Kidney (tissue), 14 donors: ENCODE data around the gene FHDC1. TPM values are rescaled to one million over a fixed set of nuclear protein-coding genes. Genes with fewer than 3 reads are reported as not detected.

Experiments
- DNase-seq, 5 donors: peaks; one replicate each; pipeline ENCODE4 v3.0.0-alpha.2; 2013 to 2020
- FAIRE-seq: peaks from 2 replicates; lab custom pipeline; 2012; peaks lifted over from hg19 to GRCh38; lab: Jason Lieb, UNC
- H3K27ac ChIP-seq, 2 donors: one replicate each; pipeline ENCODE4 v1.7.0; 2013; ENCODE audit warnings: low read depth in 2 of 2, low read length in 2 of 2, inconsistent platforms in 1 of 2
- H3K27me3 ChIP-seq: one replicate; pipeline ENCODE4 v1.7.1; 2013; ENCODE audit warnings: low read length, inconsistent platforms; ENCODE audit not compliant: control insufficient read depth, insufficient read depth
- H3K36me3 ChIP-seq, 3 donors: one replicate each; pipeline versions ENCODE4 v1.7.0 to v1.7.1; 2013; ENCODE audit warnings: low read length in 3 of 3, control low read depth in 1 of 3, inconsistent platforms in 1 of 3; ENCODE audit not compliant: insufficient read depth in 3 of 3, control insufficient read depth in 2 of 3
- H3K4me1 ChIP-seq, 3 donors: one replicate each; pipeline versions ENCODE4 v1.7.0 to v1.7.1; 2013; ENCODE audit warnings: low read length in 3 of 3, inconsistent platforms in 1 of 3, low read depth in 1 of 3; ENCODE audit not compliant: control insufficient read depth in 2 of 3, insufficient read depth in 2 of 3
- H3K4me3 ChIP-seq, 3 donors: one replicate each; pipeline versions ENCODE4 v1.7.0 to v1.8.1; 2013; ENCODE audit warnings: low read length in 3 of 3, control low read depth in 1 of 3, inconsistent platforms in 1 of 3
- H3K9ac ChIP-seq, 3 donors: one replicate each; pipeline versions ENCODE4 v1.7.0 to v1.7.1; 2013; ENCODE audit warnings: low read length in 3 of 3, control low read depth in 1 of 3, inconsistent platforms in 1 of 3
- H3K9me3 ChIP-seq, 3 donors: one replicate each; pipeline versions ENCODE4 v1.7.0 to v1.7.1; 2013; ENCODE audit warnings: low read length in 3 of 3, control low read depth in 1 of 3, inconsistent platforms in 1 of 3; ENCODE audit not compliant: control insufficient read depth in 2 of 3, insufficient read depth in 1 of 3
- intact Hi-C: fragments of 100-400 bp; cut with DNase I; formaldehyde crosslinking; loops from one replicate; pipeline ENCODE4 v1.11.1; 2022
- polyA plus RNA-seq: library from polyadenylated mRNA; stranded (reverse); fragments of 350-450 nt; fragmentation: Illumina TruSeq; extraction: RNeasy Lipid Tissue Mini Kit (QIAGEN cat#74804); gene quantifications from one replicate; pipeline ENCODE4 v1.2.3, GENCODE V29; 2014; ENCODE audit warnings: low read depth, low replicate concordance; ENCODE audit not compliant: insufficient read depth
- total RNA-seq: library from RNA; stranded (reverse); fragmentation: NEBNext Ultra II Directional; extraction: Animal tissue kit (Norgen Biotek cat#: 25700); gene quantifications from one replicate; pipeline ENCODE4 v1.2.1, GENCODE V29; 2021
- TF ChIP-seq, protein P1 (sequence below): IDR thresholded peaks from 3 replicates; pipeline ENCODE4 v1.5.1; 2012; ENCODE audit warnings: mild to moderate bottlenecking, moderate library complexity, borderline replicate concordance; ENCODE audit not compliant: insufficient read depth; ENCODE audit errors: extremely low read depth
- donor health status: control.
- donor health status: control.
- donor health status: control.
- donor health status: control.
- donor health status: control.
- donor health status: DM: yes; HTN: yes; CAD: no.
- donor health status: Normal renal cell carcinoma (clear cell type).

FHDC1 gene
- total and polyA plus RNA-seq, 2 donors from 2014 or later, result 1.5 to 5.9 TPM

- Histone ChIP-seq H3K9ac (no peak overlapping the region), H3K27me3 (no peaks in the 10 kb centered on the region), H3K36me3 (no peaks in the 10 kb centered on the region), H3K4me1 (no peaks in the 10 kb centered on the region), H3K4me3 (no peak overlapping the region), H3K27ac (no peak overlapping the region), H3K9me3 (no peaks in the 10 kb centered on the region)
- FAIRE-seq (no peak), DNase-seq (no peak)
- TF ChIP-seq, protein P1, sequence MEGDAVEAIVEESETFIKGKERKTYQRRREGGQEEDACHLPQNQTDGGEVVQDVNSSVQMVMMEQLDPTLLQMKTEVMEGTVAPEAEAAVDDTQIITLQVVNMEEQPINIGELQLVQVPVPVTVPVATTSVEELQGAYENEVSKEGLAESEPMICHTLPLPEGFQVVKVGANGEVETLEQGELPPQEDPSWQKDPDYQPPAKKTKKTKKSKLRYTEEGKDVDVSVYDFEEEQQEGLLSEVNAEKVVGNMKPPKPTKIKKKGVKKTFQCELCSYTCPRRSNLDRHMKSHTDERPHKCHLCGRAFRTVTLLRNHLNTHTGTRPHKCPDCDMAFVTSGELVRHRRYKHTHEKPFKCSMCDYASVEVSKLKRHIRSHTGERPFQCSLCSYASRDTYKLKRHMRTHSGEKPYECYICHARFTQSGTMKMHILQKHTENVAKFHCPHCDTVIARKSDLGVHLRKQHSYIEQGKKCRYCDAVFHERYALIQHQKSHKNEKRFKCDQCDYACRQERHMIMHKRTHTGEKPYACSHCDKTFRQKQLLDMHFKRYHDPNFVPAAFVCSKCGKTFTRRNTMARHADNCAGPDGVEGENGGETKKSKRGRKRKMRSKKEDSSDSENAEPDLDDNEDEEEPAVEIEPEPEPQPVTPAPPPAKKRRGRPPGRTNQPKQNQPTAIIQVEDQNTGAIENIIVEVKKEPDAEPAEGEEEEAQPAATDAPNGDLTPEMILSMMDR, result no peak
- intact Hi-C loops, result no loop called here
Measured at GRCh38 chr4:153018031-153018430, 81.9 kb downstream of the FHDC1 start.

DNA sequence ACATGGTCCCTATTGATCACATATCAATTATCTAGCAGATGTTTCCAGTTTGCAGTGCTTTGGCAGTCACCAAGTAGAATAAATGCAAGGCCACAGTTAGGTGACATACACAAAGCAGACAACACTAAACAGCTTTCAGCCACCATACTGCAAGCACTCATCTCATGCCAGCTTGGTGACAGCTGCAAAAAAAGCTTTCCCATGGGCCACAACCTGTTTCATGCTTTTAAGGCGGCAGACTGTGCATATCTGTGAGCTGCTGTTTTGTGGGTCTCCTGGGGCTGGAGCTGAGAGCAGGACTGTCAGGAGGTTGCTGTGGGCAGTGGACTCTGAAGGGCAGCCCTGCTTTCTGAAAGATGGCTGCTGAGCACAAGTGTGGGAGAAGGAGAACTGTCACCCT, 82.6 kb downstream of the FHDC1 start:
- DNase-seq (no peak), FAIRE-seq (no peak)
- intact Hi-C loops, result no loop called here
- Histone ChIP-seq H3K27me3 (no peaks in the 10 kb centered on the region), H3K27ac (no peak overlapping the region), H3K9me3 (no peaks in the 10 kb centered on the region), H3K9ac (no peak overlapping the region), H3K4me3 (no peak overlapping the region), H3K36me3 (no peaks in the 10 kb centered on the region), H3K4me1 (no peaks in the 10 kb centered on the region)
- TF ChIP-seq, protein P1, result no peak

DNA sequence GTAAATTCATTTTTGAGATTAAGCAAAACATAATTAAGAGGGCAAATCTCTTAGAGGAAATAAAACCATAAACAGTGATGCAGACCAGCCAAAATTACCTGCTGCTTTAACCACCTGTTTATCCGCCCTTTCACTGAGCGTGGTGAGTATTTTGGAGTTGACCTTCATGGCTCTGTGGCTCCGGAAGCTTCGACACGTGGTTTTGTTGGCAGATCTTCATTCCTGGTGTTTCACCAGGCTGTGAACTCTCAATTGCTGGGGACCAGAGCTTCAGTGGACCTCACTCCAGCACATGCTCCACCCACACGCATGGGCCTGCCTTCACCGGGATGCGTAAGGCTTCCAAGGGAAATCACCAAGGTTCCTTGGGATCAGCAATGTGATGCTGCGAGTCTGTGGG, 83.8 kb downstream of the FHDC1 start:
- FAIRE-seq (no peak), DNase-seq (no peak)
- intact Hi-C loops, result no loop called here
- Histone ChIP-seq H3K4me1 (no peaks in the 10 kb centered on the region), H3K9ac (no peak overlapping the region), H3K36me3 (no peaks in the 10 kb centered on the region), H3K27ac (no peak overlapping the region), H3K27me3 (no peaks in the 10 kb centered on the region), H3K4me3 (no peak overlapping the region), H3K9me3 (no peaks in the 10 kb centered on the region)
- TF ChIP-seq, protein P1, result no peak

- Histone ChIP-seq H3K9me3 (no peaks in the 10 kb centered on the region), H3K27me3 (no peaks in the 10 kb centered on the region), H3K27ac (no peak overlapping the region), H3K4me3 (no peak overlapping the region), H3K4me1 (no peaks in the 10 kb centered on the region), H3K36me3 (no peaks in the 10 kb centered on the region), H3K9ac (no peak overlapping the region)
- intact Hi-C loops, result no loop called here
- FAIRE-seq (no peak), DNase-seq (no peak)
- TF ChIP-seq, protein P1, result no peak
Measured at GRCh38 chr4:153020457-153020856, 84.3 kb downstream of the FHDC1 start.
